ENCODE measurements around the gene PHLDA1.

The PHLDA1 gene

GRCh38 chr12:76037130-76038103 is 5.8 kb upstream of the PHLDA1 start:
- no peak for DNase-seq (ENCODE audit: low read depth in 2 of 2)

- no peak for DNase-seq (ENCODE audit: low read depth in 2 of 2)
Measured at GRCh38 chr12:76035045-76035444, 3.5 kb upstream of the PHLDA1 start.

- no peak for DNase-seq (ENCODE audit: low read depth in 2 of 2)
Measured at GRCh38 chr12:76033081-76034011, 1.8 kb upstream of the PHLDA1 start.

- peak in 1 of 2 donors; percentile 24 for DNase-seq (ENCODE audit: low read depth in 2 of 2)
Measured at GRCh38 chr12:76032043-76032981, 736 bp upstream of the PHLDA1 start.

GRCh38 chr12:76031081-76031413 is 529 bp downstream of the PHLDA1 start:
- peak in 1 of 2 donors; percentile 27 for DNase-seq (ENCODE audit: low read depth in 2 of 2)

GRCh38 chr12:76030341-76031080 is 1.1 kb downstream of the PHLDA1 start:
- DNase-seq (ENCODE audit: low read depth in 2 of 2) = peak; percentile 30 to 44

GRCh38 chr12:76029982-76030340 is 1.6 kb downstream of the PHLDA1 start:
- DNase-seq (ENCODE audit: low read depth in 2 of 2) = no peak

GRCh38 chr12:76028571-76029277 is 2.9 kb downstream of the PHLDA1 start:
- DNase-seq (ENCODE audit: low read depth in 2 of 2) = no peak

GRCh38 chr12:76026643-76027063 is 4.9 kb downstream of the PHLDA1 start:
- no peak for DNase-seq (ENCODE audit: low read depth in 2 of 2)

- DNase-seq (ENCODE audit: low read depth in 2 of 2) = no peak
Measured at GRCh38 chr12:76025601-76026575, 5.7 kb downstream of the PHLDA1 start.

- DNase-seq (ENCODE audit: low read depth in 2 of 2) = no peak
Measured at GRCh38 chr12:76024942-76025600, 6.5 kb downstream of the PHLDA1 start.

GRCh38 chr12:76024102-76024781 is 7.3 kb downstream of the PHLDA1 start:
- DNase-seq (ENCODE audit: low read depth in 2 of 2) = no peak

GRCh38 chr12:76023069-76023690 is 8.4 kb downstream of the PHLDA1 start:
- DNase-seq (ENCODE audit: low read depth in 2 of 2) = no peak

- no peak for DNase-seq (ENCODE audit: low read depth in 2 of 2)
Measured at GRCh38 chr12:76022506-76022905, 9.1 kb downstream of the PHLDA1 start.

GRCh38 chr12:76020731-76021672 is 10.6 kb downstream of the PHLDA1 start:
- peak; percentile 64 to 73 for DNase-seq (ENCODE audit: low read depth in 2 of 2)

- DNase-seq (ENCODE audit: low read depth in 2 of 2) = peak; percentile 76 to 84
Measured at GRCh38 chr12:76020281-76020680, 11.3 kb downstream of the PHLDA1 start.

Measured in stimulated activated CD4-positive, alpha-beta T cell treated with anti-CD3 and anti-CD28 coated beads, Interleukin-15, amount 100 ng/mL, for 48 hours (primary cell).